ENCODE results near the gene P3R3URF.
A peak's percentile ranks its signal among the peaks of the same experiment; 100 is the strongest.

P3R3URF gene

GRCh38 chr1:46133181-46133658, 43.1 kb downstream of the P3R3URF start:
- POLR2A ChIA-PET: interaction anchor here (1.1 kb wide), 1 partner anchor 79 kb away, joined by 5 read pairs; no protein-coding TSS in a partner anchor
- Histone ChIP-seq H3K4me3 (ENCODE audit: low read depth, low read length) (peak overlapping the region; percentile 56), H3K36me3 (ENCODE audit: control insufficient read depth in 2 of 2, insufficient read depth in 1 of 2, low read length in 2 of 2) (no peaks in the 10 kb centered on the region), H3K27ac (ENCODE audit: extremely low read depth, low read depth, low read length) (peak overlapping the region; percentile 100), H3K4me1 (ENCODE audit: control insufficient read depth, insufficient read depth, low read length) (peaks cover 10% of the 10 kb centered on the region), H3K9me3 (ENCODE audit: control insufficient read depth, insufficient read depth, low read depth, low read length) (no peaks in the 10 kb centered on the region)
- CTCF ChIA-PET: interaction anchor here (1.3 kb wide), 1 partner anchor 94 kb away, joined by 5 read pairs; no protein-coding TSS in a partner anchor
- TF ChIP-seq GLIS2 (tag by site-specific recombination; IDR thresholded peaks at IDR 0.05) (peak; percentile 58), IKZF3 (tag by site-specific recombination; IDR thresholded peaks at IDR 0.05) (0 out of 2 replicates have a peak, but pooled peaks have one; percentile 32), GLIS1 (tag by site-specific recombination; IDR thresholded peaks at IDR 0.05) (peak; percentile 71), ZNF423 (tag by site-specific recombination; IDR thresholded peaks at IDR 0.05) (0 out of 2 replicates have a peak, but pooled peaks have one; percentile 54), ZNF335 (tag by site-specific recombination; conservative IDR thresholded peaks at IDR 0.05) (peak; percentile 99), ZNF26 (tag by site-specific recombination; IDR thresholded peaks at IDR 0.05) (no peak), ZBTB20 (tag by site-specific recombination; IDR thresholded peaks at IDR 0.05) (peak; percentile 40; the same call in 1 of the 2 replicates), ZNF571 (tag by site-specific recombination; IDR thresholded peaks at IDR 0.05) (no peak), SP2 (tag by site-specific recombination; IDR thresholded peaks at IDR 0.05) (peak; percentile 55), ZNF112 (tag by site-specific recombination; IDR thresholded peaks at IDR 0.05) (no peak), ZNF600 (tag by site-specific recombination; IDR thresholded peaks at IDR 0.05) (peak; percentile 44), ZNF140 (tag by site-specific recombination; IDR thresholded peaks at IDR 0.05) (no peak), ZNF596 (tag by site-specific recombination; IDR thresholded peaks at IDR 0.05) (0 out of 2 replicates have a peak, but pooled peaks have one; percentile 12)
- TF ChIP-seq, protein P1, sequence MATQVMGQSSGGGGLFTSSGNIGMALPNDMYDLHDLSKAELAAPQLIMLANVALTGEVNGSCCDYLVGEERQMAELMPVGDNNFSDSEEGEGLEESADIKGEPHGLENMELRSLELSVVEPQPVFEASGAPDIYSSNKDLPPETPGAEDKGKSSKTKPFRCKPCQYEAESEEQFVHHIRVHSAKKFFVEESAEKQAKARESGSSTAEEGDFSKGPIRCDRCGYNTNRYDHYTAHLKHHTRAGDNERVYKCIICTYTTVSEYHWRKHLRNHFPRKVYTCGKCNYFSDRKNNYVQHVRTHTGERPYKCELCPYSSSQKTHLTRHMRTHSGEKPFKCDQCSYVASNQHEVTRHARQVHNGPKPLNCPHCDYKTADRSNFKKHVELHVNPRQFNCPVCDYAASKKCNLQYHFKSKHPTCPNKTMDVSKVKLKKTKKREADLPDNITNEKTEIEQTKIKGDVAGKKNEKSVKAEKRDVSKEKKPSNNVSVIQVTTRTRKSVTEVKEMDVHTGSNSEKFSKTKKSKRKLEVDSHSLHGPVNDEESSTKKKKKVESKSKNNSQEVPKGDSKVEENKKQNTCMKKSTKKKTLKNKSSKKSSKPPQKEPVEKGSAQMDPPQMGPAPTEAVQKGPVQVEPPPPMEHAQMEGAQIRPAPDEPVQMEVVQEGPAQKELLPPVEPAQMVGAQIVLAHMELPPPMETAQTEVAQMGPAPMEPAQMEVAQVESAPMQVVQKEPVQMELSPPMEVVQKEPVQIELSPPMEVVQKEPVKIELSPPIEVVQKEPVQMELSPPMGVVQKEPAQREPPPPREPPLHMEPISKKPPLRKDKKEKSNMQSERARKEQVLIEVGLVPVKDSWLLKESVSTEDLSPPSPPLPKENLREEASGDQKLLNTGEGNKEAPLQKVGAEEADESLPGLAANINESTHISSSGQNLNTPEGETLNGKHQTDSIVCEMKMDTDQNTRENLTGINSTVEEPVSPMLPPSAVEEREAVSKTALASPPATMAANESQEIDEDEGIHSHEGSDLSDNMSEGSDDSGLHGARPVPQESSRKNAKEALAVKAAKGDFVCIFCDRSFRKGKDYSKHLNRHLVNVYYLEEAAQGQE (tag by site-specific recombination; IDR thresholded peaks at IDR 0.05): no peak
- TF ChIP-seq, protein P2, sequence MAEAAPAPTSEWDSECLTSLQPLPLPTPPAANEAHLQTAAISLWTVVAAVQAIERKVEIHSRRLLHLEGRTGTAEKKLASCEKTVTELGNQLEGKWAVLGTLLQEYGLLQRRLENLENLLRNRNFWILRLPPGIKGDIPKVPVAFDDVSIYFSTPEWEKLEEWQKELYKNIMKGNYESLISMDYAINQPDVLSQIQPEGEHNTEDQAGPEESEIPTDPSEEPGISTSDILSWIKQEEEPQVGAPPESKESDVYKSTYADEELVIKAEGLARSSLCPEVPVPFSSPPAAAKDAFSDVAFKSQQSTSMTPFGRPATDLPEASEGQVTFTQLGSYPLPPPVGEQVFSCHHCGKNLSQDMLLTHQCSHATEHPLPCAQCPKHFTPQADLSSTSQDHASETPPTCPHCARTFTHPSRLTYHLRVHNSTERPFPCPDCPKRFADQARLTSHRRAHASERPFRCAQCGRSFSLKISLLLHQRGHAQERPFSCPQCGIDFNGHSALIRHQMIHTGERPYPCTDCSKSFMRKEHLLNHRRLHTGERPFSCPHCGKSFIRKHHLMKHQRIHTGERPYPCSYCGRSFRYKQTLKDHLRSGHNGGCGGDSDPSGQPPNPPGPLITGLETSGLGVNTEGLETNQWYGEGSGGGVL (tag by site-specific recombination; IDR thresholded peaks at IDR 0.05): peak; percentile 60; the same call in 1 of the 2 replicates
- TF ChIP-seq, protein P3, sequence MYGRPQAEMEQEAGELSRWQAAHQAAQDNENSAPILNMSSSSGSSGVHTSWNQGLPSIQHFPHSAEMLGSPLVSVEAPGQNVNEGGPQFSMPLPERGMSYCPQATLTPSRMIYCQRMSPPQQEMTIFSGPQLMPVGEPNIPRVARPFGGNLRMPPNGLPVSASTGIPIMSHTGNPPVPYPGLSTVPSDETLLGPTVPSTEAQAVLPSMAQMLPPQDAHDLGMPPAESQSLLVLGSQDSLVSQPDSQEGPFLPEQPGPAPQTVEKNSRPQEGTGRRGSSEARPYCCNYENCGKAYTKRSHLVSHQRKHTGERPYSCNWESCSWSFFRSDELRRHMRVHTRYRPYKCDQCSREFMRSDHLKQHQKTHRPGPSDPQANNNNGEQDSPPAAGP (tag by site-specific recombination; IDR thresholded peaks at IDR 0.05): peak; percentile 57; the same call in 1 of the 2 replicates
- TF ChIP-seq, protein P4, sequence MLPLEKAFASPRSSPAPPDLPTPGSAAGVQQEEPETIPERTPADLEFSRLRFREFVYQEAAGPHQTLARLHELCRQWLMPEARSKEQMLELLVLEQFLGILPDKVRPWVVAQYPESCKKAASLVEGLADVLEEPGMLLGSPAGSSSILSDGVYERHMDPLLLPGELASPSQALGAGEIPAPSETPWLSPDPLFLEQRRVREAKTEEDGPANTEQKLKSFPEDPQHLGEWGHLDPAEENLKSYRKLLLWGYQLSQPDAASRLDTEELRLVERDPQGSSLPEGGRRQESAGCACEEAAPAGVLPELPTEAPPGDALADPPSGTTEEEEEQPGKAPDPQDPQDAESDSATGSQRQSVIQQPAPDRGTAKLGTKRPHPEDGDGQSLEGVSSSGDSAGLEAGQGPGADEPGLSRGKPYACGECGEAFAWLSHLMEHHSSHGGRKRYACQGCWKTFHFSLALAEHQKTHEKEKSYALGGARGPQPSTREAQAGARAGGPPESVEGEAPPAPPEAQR (tag by site-specific recombination; IDR thresholded peaks at IDR 0.05): no peak
- TF ChIP-seq, protein P5, sequence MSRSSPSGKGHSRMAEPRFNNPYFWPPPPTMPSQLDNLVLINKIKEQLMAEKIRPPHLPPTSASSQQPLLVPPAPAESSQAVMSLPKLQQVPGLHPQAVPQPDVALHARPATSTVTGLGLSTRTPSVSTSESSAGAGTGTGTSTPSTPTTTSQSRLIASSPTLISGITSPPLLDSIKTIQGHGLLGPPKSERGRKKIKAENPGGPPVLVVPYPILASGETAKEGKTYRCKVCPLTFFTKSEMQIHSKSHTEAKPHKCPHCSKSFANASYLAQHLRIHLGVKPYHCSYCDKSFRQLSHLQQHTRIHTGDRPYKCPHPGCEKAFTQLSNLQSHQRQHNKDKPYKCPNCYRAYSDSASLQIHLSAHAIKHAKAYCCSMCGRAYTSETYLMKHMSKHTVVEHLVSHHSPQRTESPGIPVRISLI (tag by site-specific recombination; IDR thresholded peaks at IDR 0.05): peak; percentile 99
- TF ChIP-seq, protein P6, sequence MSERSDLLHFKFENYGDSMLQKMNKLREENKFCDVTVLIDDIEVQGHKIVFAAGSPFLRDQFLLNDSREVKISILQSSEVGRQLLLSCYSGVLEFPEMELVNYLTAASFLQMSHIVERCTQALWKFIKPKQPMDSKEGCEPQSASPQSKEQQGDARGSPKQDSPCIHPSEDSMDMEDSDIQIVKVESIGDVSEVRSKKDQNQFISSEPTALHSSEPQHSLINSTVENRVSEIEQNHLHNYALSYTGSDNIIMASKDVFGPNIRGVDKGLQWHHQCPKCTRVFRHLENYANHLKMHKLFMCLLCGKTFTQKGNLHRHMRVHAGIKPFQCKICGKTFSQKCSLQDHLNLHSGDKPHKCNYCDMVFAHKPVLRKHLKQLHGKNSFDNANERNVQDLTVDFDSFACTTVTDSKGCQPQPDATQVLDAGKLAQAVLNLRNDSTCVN (tag by site-specific recombination; optimal IDR thresholded peaks at IDR 0.05): peak; percentile 67
- TF ChIP-seq, protein P7, sequence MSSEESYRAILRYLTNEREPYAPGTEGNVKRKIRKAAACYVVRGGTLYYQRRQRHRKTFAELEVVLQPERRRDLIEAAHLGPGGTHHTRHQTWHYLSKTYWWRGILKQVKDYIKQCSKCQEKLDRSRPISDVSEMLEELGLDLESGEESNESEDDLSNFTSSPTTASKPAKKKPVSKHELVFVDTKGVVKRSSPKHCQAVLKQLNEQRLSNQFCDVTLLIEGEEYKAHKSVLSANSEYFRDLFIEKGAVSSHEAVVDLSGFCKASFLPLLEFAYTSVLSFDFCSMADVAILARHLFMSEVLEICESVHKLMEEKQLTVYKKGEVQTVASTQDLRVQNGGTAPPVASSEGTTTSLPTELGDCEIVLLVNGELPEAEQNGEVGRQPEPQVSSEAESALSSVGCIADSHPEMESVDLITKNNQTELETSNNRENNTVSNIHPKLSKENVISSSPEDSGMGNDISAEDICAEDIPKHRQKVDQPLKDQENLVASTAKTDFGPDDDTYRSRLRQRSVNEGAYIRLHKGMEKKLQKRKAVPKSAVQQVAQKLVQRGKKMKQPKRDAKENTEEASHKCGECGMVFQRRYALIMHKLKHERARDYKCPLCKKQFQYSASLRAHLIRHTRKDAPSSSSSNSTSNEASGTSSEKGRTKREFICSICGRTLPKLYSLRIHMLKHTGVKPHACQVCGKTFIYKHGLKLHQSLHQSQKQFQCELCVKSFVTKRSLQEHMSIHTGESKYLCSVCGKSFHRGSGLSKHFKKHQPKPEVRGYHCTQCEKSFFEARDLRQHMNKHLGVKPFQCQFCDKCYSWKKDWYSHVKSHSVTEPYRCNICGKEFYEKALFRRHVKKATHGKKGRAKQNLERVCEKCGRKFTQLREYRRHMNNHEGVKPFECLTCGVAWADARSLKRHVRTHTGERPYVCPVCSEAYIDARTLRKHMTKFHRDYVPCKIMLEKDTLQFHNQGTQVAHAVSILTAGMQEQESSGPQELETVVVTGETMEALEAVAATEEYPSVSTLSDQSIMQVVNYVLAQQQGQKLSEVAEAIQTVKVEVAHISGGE (tag by site-specific recombination; conservative IDR thresholded peaks at IDR 0.05; ENCODE audit: low read depth): peak; percentile 92
